ENCODE data around the gene RNF223. TPM values are rescaled to one million over a fixed set of nuclear protein-coding genes. Genes with fewer than 3 reads are reported as not detected.
"Not testable (repeated sequence)": the region's sequence is repeated elsewhere in the genome, so short reads cannot be mapped to it uniquely, and the experiment has no call there.

RNF223 gene
- total and polyA plus RNA-seq, 11 donors, result not detected

- intact Hi-C loops (cut with DNase I), result loop anchor here in 2 of 10 donors (10.0 kb wide), 3 partner anchors 76 to 504 kb away; partner anchors contain the start of genes AURKAIP1 (in 1 of the 2) and MIB2 (in 1 of the 2)
- Histone ChIP-seq H3K27me3 (no peaks in the 10 kb centered on the region), H3K27ac (no peak overlapping the region), H3K4me3 (no peak overlapping the region), H3K9me3 (peaks cover 0 to 13% (median 4%) of the 10 kb centered on the region in 12 donors), H3K36me3 (peaks cover 0 to 6% (median 0%) of the 10 kb centered on the region in 9 donors), H3K4me1 (peaks cover 0 to 9% (median 4%) of the 10 kb centered on the region in 12 donors)
- WGBS, 4 donors, result 84 to 94% (median 92%) methylated on average over 29 of the region's 29 CpGs
- DNase-seq (peak in 3 of 5 donors; percentile 9 to 23 (median 15)), ATAC-seq (no peak)
- TF ChIP-seq POLR2A (IDR thresholded peaks at IDR 0.05) (no peak), CTCF (IDR thresholded peaks at IDR 0.05) (no peak)
Measured at GRCh38 chr1:1110561-1110971, 36.5 kb upstream of the RNF223 start.

GRCh38 chr1:1109743-1110142 lies 35.6 kb upstream of the RNF223 start:
- Histone ChIP-seq H3K27ac (no peak overlapping the region), H3K27me3 (no peaks in the 10 kb centered on the region), H3K4me1 (peaks cover 0 to 2% (median 0%) of the 10 kb centered on the region in 12 donors), H3K36me3 (peaks cover 0 to 6% (median 0%) of the 10 kb centered on the region in 9 donors), H3K4me3 (no peak overlapping the region), H3K9me3 (peaks cover 0 to 13% (median 4%) of the 10 kb centered on the region in 12 donors)
- ATAC-seq (no peak), DNase-seq (peak in 3 of 5 donors; percentile 1 to 9 (median 4))
- 77 to 84% (median 82%) methylated on average over 12 to 14 of the region's 14 CpGs for WGBS, 4 donors
- TF ChIP-seq CTCF (IDR thresholded peaks at IDR 0.05) (no peak), POLR2A (IDR thresholded peaks at IDR 0.05) (no peak)
- intact Hi-C loops (cut with DNase I), result loop anchor here in 2 of 10 donors (10.0 kb wide), 3 partner anchors 75 to 505 kb away; partner anchors contain the start of genes AURKAIP1 (in 1 of the 2) and MIB2 (in 1 of the 2)

GRCh38 chr1:1106510-1107221 lies 32.6 kb upstream of the RNF223 start:
- TF ChIP-seq POLR2A (IDR thresholded peaks at IDR 0.05) (no peak), CTCF (IDR thresholded peaks at IDR 0.05) (no peak)
- Histone ChIP-seq H3K27me3 (no peaks in the 10 kb centered on the region), H3K9me3 (peaks cover 0 to 4% (median 0%) of the 10 kb centered on the region in 12 donors), H3K36me3 (peaks cover 0 to 3% (median 0%) of the 10 kb centered on the region in 9 donors), H3K4me1 (no peaks in the 10 kb centered on the region), H3K4me3 (no peak overlapping the region), H3K27ac (no peak overlapping the region)
- peak in 3 of 5 donors; percentile 7 to 44 (median 13) for DNase-seq
- ATAC-seq, result peak in 1 of 4 donors; percentile 20
- intact Hi-C loops (cut with DNase I), result no loop called here
- 97 to 100% (median 99%) methylated on average over 2 to 31 of the region's 31 CpGs for WGBS, 4 donors

- H3K36me3 ChIP-seq; H3K27me3 ChIP-seq; ATAC-seq; H3K27ac ChIP-seq; H3K4me3 ChIP-seq; intact Hi-C loops (cut with DNase I); H3K4me1 ChIP-seq; H3K9me3 ChIP-seq; DNase-seq: not testable (repeated sequence)
- WGBS, 4 donors, result 80 to 93% (median 87%) methylated on average over 3 to 6 of the region's 6 CpGs
Measured at GRCh38 chr1:1104152-1104551, 30.0 kb upstream of the RNF223 start.
